ENCODE results near the gene PRKCD. TPM values are rescaled to one million over a fixed set of nuclear protein-coding genes. Genes with fewer than 3 reads are reported as not detected.

Gene PRKCD
- total and polyA plus RNA-seq, 12 donors: 10.7 to 156 (median 49.2) TPM

- 69 to 85% (median 83%) methylated on average over 7 to 28 of the region's 28 CpGs for WGBS, 4 donors
- Histone ChIP-seq H3K4me3 (no peak overlapping the region), H3K9me3 (replicated peaks in 1 of 3) (no peaks in the 10 kb centered on the region), H3K27ac (peak overlapping the region in 3 of 5 donors; percentile 46 to 68 (median 52)), H3K27me3 (no peaks in the 10 kb centered on the region), H3K4me1 (replicated peaks in 1 of 2) (peaks cover 48 to 53% of the 10 kb centered on the region in 2 donors), H3K36me3 (replicated peaks in 1 of 2) (peaks cover 0 to 46% of the 10 kb centered on the region in 2 donors)
- DNase-seq: no peak
- intact Hi-C loops (cut with DNase I): no loop called here
- TF ChIP-seq, protein P1, sequence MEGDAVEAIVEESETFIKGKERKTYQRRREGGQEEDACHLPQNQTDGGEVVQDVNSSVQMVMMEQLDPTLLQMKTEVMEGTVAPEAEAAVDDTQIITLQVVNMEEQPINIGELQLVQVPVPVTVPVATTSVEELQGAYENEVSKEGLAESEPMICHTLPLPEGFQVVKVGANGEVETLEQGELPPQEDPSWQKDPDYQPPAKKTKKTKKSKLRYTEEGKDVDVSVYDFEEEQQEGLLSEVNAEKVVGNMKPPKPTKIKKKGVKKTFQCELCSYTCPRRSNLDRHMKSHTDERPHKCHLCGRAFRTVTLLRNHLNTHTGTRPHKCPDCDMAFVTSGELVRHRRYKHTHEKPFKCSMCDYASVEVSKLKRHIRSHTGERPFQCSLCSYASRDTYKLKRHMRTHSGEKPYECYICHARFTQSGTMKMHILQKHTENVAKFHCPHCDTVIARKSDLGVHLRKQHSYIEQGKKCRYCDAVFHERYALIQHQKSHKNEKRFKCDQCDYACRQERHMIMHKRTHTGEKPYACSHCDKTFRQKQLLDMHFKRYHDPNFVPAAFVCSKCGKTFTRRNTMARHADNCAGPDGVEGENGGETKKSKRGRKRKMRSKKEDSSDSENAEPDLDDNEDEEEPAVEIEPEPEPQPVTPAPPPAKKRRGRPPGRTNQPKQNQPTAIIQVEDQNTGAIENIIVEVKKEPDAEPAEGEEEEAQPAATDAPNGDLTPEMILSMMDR (IDR thresholded peaks at IDR 0.05): no peak
- TF ChIP-seq POLR2A (IDR thresholded peaks at IDR 0.05): no peak
Observed at GRCh38 chr3:53240989-53241972, 80.3 kb downstream of the PRKCD start.

- peak; percentile 48 to 86 (median 81) for DNase-seq
- H3K9me3 ChIP-seq (replicated peaks in 1 of 3): no peaks in the 10 kb centered on the region
- intact Hi-C loops (cut with DNase I): no loop called here
- peaks cover 42 to 44% of the 10 kb centered on the region in 2 donors for H3K4me1 ChIP-seq (replicated peaks in 1 of 2)
- H3K27ac ChIP-seq: peak overlapping the region in 4 of 5 donors; percentile 38 to 68 (median 49)
- no peaks in the 10 kb centered on the region for H3K27me3 ChIP-seq
- peaks cover 0 to 44% of the 10 kb centered on the region in 2 donors for H3K36me3 ChIP-seq (replicated peaks in 1 of 2)
- H3K4me3 ChIP-seq: no peak overlapping the region
- 75 to 93% (median 78%) methylated on average over 5 to 7 of the region's 7 CpGs for WGBS, 4 donors
- TF ChIP-seq, protein P1 (IDR thresholded peaks at IDR 0.05): no peak
- TF ChIP-seq POLR2A (IDR thresholded peaks at IDR 0.05): peak in 1 of 2 donors; percentile 43
Observed at GRCh38 chr3:53242155-53242554, 81.1 kb downstream of the PRKCD start.

Other genes with a start within 250 kb of the PRKCD start
- 10 to 100 TPM in 5 of 9 donors, 1 to 10 TPM in 4; 6.6 to 14.8 (median 12.3) TPM for gene SFMBT1, start 115.1 kb upstream of the PRKCD start, total RNA-seq
- 1 to 10 TPM; 2.1 to 5.8 (median 2.7) TPM for gene SFMBT1, start 115.1 kb upstream of the PRKCD start, polyA plus RNA-seq
- 10 to 100 TPM; 12.9 to 34.5 (median 21.9) TPM for gene RFT1, start 30.8 kb upstream of the PRKCD start, total RNA-seq
- gene RFT1, start 30.8 kb upstream of the PRKCD start, polyA plus RNA-seq: 10 to 100 TPM in 2 of 3 donors, 1 to 10 TPM in 1; 6.7 to 24.1 (median 13.0) TPM
- gene TKT, start 94.8 kb downstream of the PRKCD start, total RNA-seq: 100 to 1,000 TPM; 225 to 516 (median 326) TPM
- 100 to 1,000 TPM; 131 to 253 (median 150) TPM for gene TKT, start 94.8 kb downstream of the PRKCD start, polyA plus RNA-seq
- gene DCP1A, start 186.3 kb downstream of the PRKCD start, total RNA-seq: 10 to 100 TPM; 14.7 to 31.0 (median 25.8) TPM
- 10 to 100 TPM in 2 of 3 donors, 1 to 10 TPM in 1; 9.3 to 19.4 (median 17.3) TPM for gene DCP1A, start 186.3 kb downstream of the PRKCD start, polyA plus RNA-seq